Suprapubic skin (tissue), 3 donors: ENCODE measurements around the gene IL34.

Source experiments
- EP300 ChIP-seq: sonication (generic); formaldehyde crosslinking; IDR thresholded peaks from one replicate; pipeline ENCODE4 v1.6.1; 2017; ENCODE audit warnings: antibody characterized with exemption
- POLR2A ChIP-seq, 2 donors: fragments of 450-650 bp; IDR thresholded peaks; one replicate each; pipeline ENCODE4 v1.6.1; 2017; ENCODE audit warnings: antibody characterized with exemption in 2 of 2, mild to moderate bottlenecking in 2 of 2, moderate library complexity in 2 of 2
- TF ChIP-seq, protein P1 (sequence below), 2 donors: fragments of 200-600 bp in 1 of 2; fragments of 450-650 bp in 1 of 2; sonication (generic) in 1 of 2; IDR thresholded peaks; one replicate each; pipeline ENCODE4 v1.5.1; 2016 to 2019; ENCODE audit warnings: antibody characterized with exemption in 2 of 2, mild to moderate bottlenecking in 1 of 2, moderate library complexity in 1 of 2

DNA sequence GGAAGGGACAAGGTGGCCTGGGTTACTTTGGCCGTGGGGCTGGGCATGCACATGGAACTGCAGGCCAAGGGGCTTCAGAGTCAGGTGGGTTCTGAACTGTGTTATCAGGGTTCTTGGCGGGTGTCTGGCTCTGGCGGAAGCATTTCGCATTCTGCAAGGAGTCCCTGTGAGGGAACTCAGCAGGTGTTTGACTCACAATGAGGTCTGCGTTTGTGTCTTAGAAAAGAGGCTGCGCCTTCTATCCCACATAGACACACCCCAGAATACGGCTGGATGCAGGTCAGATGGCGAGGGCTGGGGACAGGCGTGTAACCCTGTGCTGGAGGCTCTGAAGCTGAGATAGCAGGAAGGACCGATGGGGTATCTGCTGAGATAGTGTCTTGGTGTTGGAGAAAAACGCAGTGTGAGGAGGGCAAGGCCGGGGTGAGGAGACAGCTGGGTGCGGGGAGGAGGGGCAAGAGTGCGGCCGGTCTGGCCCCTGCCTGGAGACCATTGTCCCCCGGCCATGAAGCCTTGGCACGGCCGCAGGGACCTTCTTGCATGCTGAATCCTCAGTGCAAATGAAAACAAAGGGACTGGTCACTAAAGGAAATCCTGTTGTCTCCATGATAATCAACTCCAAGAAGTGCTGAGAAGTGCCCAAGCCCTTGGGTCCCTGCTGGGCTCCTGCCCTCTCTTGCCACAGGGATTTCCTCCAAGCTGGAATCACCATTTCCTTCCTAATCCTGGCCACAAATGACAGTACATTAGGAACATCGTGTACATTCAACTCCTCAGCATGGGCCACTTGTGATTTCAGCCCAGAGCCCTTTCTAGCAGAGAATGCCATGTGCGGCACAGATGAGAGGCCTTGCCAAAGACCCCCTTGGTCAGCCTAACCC lies 62.2 kb downstream of the IL34 start:
- TF ChIP-seq EP300, result no peak
- TF ChIP-seq, protein P1, sequence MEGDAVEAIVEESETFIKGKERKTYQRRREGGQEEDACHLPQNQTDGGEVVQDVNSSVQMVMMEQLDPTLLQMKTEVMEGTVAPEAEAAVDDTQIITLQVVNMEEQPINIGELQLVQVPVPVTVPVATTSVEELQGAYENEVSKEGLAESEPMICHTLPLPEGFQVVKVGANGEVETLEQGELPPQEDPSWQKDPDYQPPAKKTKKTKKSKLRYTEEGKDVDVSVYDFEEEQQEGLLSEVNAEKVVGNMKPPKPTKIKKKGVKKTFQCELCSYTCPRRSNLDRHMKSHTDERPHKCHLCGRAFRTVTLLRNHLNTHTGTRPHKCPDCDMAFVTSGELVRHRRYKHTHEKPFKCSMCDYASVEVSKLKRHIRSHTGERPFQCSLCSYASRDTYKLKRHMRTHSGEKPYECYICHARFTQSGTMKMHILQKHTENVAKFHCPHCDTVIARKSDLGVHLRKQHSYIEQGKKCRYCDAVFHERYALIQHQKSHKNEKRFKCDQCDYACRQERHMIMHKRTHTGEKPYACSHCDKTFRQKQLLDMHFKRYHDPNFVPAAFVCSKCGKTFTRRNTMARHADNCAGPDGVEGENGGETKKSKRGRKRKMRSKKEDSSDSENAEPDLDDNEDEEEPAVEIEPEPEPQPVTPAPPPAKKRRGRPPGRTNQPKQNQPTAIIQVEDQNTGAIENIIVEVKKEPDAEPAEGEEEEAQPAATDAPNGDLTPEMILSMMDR (IDR thresholded peaks at IDR 0.05), result no peak
- TF ChIP-seq POLR2A (IDR thresholded peaks at IDR 0.05), result no peak
